CD4-positive, alpha-beta T cell treated with Interferon gamma for 1 hour (primary cell): ENCODE results near the gene NR2F6.
"Not testable (repeated sequence)": the region's sequence is repeated elsewhere in the genome, so short reads cannot be mapped to it uniquely, and the experiment has no call there.

Source experiments
- DNase-seq: peaks from one replicate; pipeline ENCODE4 v3.0.0-alpha.2; 2020

Gene NR2F6

DNA sequence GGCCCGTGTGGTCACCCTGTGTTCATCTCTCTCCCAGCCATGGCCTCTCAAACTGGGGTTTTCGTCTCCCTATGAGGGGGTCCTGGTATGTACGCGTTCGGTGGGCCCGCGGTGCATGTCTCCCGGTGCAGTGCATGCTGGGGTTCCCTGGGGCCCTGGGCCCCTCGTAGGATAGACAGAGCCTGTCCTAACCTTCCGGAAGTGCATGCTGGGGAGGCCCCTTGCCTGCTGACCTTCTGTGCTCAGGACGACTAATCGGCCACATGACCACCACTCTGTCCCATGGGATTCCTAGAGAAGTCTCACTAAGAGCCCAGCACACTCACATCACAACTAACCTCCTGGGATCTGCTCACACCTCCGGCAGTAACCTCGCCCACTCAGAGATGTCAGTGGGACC, 35.4 kb downstream of the NR2F6 start:
- DNase-seq, result no peak

DNA sequence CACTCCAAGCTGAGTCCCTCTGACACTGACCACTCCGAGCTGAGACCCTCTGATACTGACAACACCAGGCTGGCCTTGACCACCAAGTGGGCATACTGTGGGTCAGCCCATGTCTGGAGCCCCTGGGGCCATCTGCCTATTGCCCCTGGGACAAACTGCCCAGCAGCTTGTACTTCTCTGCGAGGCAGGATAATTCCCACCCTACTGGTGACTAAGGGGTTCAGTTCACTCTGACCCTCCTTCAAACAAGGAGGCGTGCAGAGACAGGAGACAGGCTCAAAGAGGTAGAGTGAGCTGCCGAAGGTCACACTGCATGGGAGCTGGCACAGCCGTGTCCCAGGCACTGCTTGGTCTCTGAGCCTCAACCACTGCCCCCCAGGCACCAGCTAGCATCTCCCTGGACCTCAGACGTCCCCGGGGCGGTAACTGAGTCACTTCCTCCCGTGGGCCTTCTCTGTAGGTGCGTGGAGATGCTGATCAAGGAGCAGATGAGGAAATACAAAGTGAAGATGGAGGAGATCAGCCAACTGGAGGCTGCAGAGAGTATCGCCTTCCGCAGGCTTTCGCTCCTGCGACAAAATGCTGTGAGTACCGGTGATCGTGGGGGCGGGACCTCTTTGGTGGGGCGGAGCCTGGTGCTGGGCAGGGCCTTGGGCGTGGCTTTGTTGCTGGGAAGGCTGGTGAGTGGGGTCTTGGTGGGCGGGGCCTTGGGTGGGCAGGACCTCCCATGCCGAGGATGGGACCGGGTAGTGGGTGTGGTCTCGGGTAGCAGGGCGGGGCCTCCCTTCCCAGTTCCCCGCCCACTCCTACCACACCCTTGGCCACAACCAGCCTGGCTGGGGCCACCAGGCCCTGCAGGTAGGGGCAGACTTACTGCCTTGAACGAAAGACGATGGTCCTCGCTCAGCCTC, 36.3 kb downstream of the NR2F6 start:
- DNase-seq, result peak; percentile 50

GRCh38 chr19:17206736-17207581, 38.8 kb downstream of the NR2F6 start:
- no peak for DNase-seq

- peak; percentile 61 for DNase-seq
Observed at GRCh38 chr19:17205237-17206140, 40.2 kb downstream of the NR2F6 start.

GRCh38 chr19:17202713-17203112, 43.0 kb downstream of the NR2F6 start:
- no peak for DNase-seq

- DNase-seq, result no peak
Observed at GRCh38 chr19:17202249-17202648, 43.5 kb downstream of the NR2F6 start.

GRCh38 chr19:17200408-17201079, 45.2 kb downstream of the NR2F6 start:
- no peak for DNase-seq

DNA sequence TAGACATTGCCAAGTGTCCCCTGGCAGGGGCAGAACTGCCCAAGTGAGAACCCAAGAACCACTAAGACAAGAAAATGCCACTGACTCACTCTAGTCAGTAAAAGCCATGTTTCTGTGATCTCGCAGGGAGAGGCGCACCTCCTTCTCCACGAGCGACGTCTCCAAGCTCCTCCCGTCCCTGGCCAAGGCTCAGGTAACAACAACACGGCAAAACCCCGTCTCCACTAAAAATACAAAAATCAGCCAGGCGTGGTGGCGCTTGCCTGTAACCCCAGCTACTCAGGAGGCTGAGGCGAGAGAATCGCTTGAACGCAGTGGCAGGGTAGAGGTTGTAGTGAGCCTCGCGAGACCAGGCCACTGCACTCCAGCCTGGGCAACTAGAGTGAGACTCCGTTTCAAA, 48.1 kb downstream of the NR2F6 start:
- no peak for DNase-seq

- DNase-seq, result no peak
Observed at GRCh38 chr19:17196610-17197009, 49.1 kb downstream of the NR2F6 start.

DNA sequence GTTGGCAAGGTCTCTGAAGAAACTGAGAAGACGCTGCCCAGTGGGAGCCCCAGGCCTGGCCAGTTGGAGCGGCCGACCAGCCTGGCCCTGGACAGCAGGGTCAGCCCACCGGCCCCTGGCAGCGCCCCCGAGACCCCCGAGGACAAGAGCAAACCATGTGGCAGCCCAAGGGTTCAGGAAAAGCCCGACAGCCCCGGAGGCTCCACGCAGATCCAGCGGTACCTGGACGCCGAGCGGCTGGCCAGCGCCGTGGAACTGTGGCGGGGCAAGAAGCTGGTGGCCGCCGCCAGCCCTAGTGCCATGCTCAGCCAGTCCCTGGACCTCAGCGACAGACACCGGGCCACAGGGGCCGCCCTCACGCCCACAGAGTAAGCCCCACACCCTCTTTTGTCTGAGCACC, 50.6 kb downstream of the NR2F6 start:
- no peak for DNase-seq

- DNase-seq, result no peak
Observed at GRCh38 chr19:17194608-17195007, 51.1 kb downstream of the NR2F6 start.

DNA sequence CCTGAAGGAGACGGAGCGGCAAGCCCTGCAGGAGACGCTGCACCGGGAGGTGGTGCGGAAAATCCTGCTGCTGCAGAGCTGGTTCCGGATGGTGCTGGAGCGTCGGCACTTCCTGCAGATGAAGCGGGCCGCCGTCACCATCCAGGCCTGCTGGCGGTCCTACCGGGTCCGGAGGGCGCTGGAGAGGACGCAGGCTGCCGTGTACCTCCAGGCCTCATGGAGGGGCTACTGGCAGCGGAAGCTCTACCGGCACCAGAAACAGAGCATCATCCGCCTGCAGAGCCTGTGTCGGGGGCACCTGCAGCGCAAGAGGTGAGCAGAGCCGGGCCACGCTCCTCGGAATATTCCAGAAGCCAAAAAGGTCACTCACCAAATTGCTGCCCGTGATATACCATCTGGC, 53.0 kb downstream of the NR2F6 start:
- no peak for DNase-seq

DNA sequence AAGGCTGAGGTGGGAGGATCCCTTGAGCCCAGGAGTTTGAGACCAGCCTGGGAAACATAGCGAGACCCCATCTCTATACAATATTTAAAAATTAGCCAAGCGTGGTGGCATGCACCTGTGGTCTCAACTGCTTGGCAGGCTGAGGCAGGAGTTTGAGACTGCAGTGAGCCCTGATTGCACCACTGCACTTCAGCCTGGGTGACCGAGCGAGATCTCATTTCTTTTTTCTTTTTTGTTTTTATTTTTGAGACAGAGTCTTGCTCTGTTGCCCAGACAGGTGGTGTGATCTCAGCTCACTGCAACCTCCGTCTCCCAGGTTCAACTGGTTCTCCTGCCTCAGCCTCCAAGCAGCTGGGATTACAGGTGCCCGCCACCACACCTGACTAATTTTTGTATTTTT, 54.0 kb downstream of the NR2F6 start:
- not testable (repeated sequence) for DNase-seq

GRCh38 chr19:17185590-17185989, 60.1 kb downstream of the NR2F6 start:
- no peak for DNase-seq

- DNase-seq, result peak; percentile 51
Observed at GRCh38 chr19:17184371-17184841, 61.3 kb downstream of the NR2F6 start.

DNA sequence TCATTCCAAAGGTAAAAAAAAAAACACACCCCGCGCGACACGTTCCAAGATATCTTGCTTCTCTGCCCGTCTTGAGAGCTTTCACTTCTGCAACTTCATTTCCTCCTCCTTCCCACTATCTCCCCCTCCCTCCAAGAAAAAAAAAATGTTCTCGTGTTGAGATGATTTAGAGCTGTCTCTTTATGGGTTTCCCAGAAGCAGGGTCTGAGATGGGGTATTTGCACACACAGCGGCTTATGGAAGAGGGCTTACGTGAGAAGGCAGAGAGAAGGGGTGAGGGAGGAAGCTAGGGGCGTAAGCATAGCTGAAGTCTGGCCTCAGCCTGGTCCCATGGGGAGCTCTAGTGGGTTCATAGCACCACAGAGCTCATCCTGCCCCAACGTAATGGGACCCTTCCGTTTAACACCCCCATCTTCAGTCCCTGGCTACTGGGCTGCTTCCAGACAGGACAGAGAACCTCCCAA, 61.8 kb downstream of the NR2F6 start:
- no peak for DNase-seq

GRCh38 chr19:17183271-17183761, 62.4 kb downstream of the NR2F6 start:
- no peak for DNase-seq
